ENCODE results near the gene KLHL10. TPM values are rescaled to one million over a fixed set of nuclear protein-coding genes. Genes with fewer than 3 reads are reported as not detected.
A peak's percentile ranks its signal among the peaks of the same experiment; 100 is the strongest.

The KLHL10 gene
- total RNA-seq, 2 donors from 2014 or later = not detected

- no peak overlapping the region for H3K4me3 ChIP-seq
- intact Hi-C loops (cut with DNase I) = no loop called here
- H3K4me1 ChIP-seq = peaks cover 4% of the 10 kb centered on the region
- DNase-seq = no peak
- H3K36me3 ChIP-seq = no peaks in the 10 kb centered on the region
- H3K27ac ChIP-seq = no peak overlapping the region
- no peaks in the 10 kb centered on the region for H3K9me3 ChIP-seq
- no peak for TF ChIP-seq CTCF (IDR thresholded peaks at IDR 0.05)
- H3K27me3 ChIP-seq = no peaks in the 10 kb centered on the region
- H3K9ac ChIP-seq (ENCODE audit: low read depth in 2 of 2, low read length in 2 of 2) = no peak overlapping the region
Measured at GRCh38 chr17:41860254-41860931, 22.8 kb downstream of the KLHL10 start.

DNA sequence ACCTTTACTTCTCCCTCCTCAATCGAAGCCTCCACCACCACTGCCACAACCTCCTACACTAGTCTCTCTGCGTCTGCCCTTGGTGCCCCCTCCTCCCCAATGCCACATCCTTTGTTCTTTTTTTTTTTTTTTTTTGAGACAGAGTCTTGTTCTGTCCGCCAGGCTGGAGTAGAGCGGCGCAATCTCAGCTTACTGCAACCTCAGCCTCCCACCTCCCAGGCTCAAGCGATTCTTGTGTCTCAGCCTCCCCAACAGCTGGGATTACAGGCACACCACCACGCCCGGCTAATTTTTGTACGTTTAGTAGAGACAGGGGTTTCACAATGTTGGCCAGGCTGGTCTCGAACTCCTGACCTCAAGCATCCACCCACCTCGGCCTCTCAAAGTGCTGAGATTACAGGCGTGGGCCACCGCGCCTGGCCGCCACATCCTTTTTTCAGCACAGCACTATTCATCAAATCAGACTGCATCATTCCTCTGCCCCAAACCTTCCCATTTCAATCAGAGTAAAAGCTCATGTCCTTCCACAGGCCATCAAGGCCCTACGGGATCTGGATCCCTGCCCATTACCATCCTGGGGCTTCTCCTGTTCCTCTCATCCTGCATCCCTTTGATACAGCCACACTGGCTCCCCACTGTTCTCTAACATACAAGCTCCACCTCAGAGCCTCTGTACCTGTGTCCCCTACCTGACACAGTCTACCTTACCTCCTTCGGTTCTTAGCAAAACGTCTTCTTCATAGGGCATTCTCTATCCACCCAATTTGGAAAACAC is 25.6 kb downstream of the KLHL10 start:
- H3K27me3 ChIP-seq = no peaks in the 10 kb centered on the region
- H3K9me3 ChIP-seq = no peaks in the 10 kb centered on the region
- H3K27ac ChIP-seq = no peak overlapping the region
- TF ChIP-seq CTCF (IDR thresholded peaks at IDR 0.05) = no peak
- no peak for DNase-seq
- no peak overlapping the region for H3K4me3 ChIP-seq
- H3K36me3 ChIP-seq = peaks cover 4% of the 10 kb centered on the region
- peaks cover 4% of the 10 kb centered on the region for H3K4me1 ChIP-seq
- intact Hi-C loops (cut with DNase I) = no loop called here
- peak overlapping the region in 1 of 2 donors; percentile 86 for H3K9ac ChIP-seq (ENCODE audit: low read depth in 2 of 2, low read length in 2 of 2)

DNA sequence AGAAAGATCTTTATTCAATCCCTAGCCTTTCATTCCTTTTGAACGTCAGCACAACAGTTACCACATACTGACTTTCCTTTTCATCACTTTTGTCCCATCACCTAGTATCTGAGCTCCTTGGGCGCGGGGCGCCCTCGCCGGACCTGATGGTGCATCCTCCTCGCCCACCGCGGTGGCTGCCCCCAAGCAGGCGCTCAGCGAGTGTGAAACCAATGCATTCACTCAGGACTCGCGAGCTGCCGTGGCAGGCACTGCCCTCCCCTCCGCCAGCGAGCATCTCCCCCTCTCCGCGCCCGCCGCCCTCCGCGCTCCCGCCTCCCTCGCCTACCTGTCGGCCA is 26.8 kb downstream of the KLHL10 start:
- intact Hi-C loops (cut with DNase I) = no loop called here
- Histone ChIP-seq H3K4me3 (peak overlapping the region; percentile 93), H3K4me1 (peaks cover 4% of the 10 kb centered on the region), H3K9me3 (no peaks in the 10 kb centered on the region), H3K9ac (ENCODE audit: low read depth in 2 of 2, low read length in 2 of 2) (peak overlapping the region; percentile 86 to 98), H3K27me3 (no peaks in the 10 kb centered on the region), H3K27ac (peak overlapping the region; percentile 82), H3K36me3 (peaks cover 4% of the 10 kb centered on the region)
- no peak for DNase-seq
- TF ChIP-seq CTCF (IDR thresholded peaks at IDR 0.05) = no peak

- Histone ChIP-seq H3K9me3 (no peaks in the 10 kb centered on the region), H3K4me1 (peaks cover 4% of the 10 kb centered on the region), H3K9ac (ENCODE audit: low read depth in 2 of 2, low read length in 2 of 2) (peak within 1 kb of the TSS; percentile 86 to 98), H3K27ac (peak within 1 kb of the TSS; percentile 82), H3K4me3 (peak within 1 kb of the TSS; percentile 93), H3K27me3 (no peaks in the 10 kb centered on the region), H3K36me3 (peaks cover 4% of the 10 kb centered on the region)
- DNase-seq = peak; percentile 91
- no peak for TF ChIP-seq CTCF (IDR thresholded peaks at IDR 0.05)
- intact Hi-C loops (cut with DNase I) = no loop called here
Measured at GRCh38 chr17:41864836-41865595, 27.4 kb downstream of the KLHL10 start, which contains the start of gene KLHL11. TSS of gene KLHL11 (minus strand) at chr17:41865423. CDS start at chr17:41865370, 53 bp downstream.

DNA sequence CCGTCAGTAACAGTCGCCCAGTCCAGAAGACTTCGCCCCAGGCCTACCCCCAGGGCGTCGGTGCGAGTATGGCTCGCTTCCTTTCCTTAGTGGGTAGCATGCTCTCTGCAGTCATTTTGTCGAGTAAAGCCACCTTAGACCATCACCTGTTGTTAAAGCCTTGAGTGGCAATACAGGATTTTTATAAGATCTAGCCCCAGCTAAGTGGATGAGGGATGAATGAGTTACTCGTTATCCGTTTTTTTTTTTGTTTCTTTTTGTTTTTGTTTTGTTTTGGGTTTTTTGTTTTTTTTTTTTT is 27.9 kb downstream of the KLHL10 start:
- Histone ChIP-seq H3K27me3 (no peaks in the 10 kb centered on the region), H3K9ac (ENCODE audit: low read depth in 2 of 2, low read length in 2 of 2) (peak overlapping the region; percentile 58 to 86), H3K4me1 (peaks cover 4% of the 10 kb centered on the region), H3K4me3 (peak overlapping the region; percentile 93), H3K27ac (no peak overlapping the region), H3K9me3 (no peaks in the 10 kb centered on the region), H3K36me3 (peaks cover 7% of the 10 kb centered on the region)
- intact Hi-C loops (cut with DNase I) = no loop called here
- no peak for DNase-seq
- TF ChIP-seq CTCF (IDR thresholded peaks at IDR 0.05) = no peak
